Astrocyte (in vitro differentiated cells and primary cell): Measurements from ENCODE around the gene PACSIN1. TPM values are rescaled to one million over a fixed set of nuclear protein-coding genes. Genes with fewer than 3 reads are reported as not detected.

Source experiments
- DNase-seq: peaks from one replicate; pipeline ENCODE4 v3.0.0-alpha.2; 2010; ENCODE audit warnings: low read depth
- FAIRE-seq: peaks from 2 replicates; lab custom pipeline; 2011; peaks lifted over from hg19 to GRCh38; lab: Jason Lieb, UNC
- H2AFZ ChIP-seq: 2 replicates; pipeline ENCODE4 v1.6.0; 2012; ENCODE audit warnings: low read depth, low read length, inconsistent platforms
- H3K27ac ChIP-seq: 2 replicates; pipeline ENCODE4 v1.5.1; 2011; ENCODE audit warnings: low read depth, low read length, inconsistent platforms
- H3K27me3 ChIP-seq: 2 replicates; pipeline ENCODE4 v1.6.0; 2011; ENCODE audit warnings: low read length, inconsistent platforms; ENCODE audit not compliant: insufficient read depth
- H3K36me3 ChIP-seq: 2 replicates; pipeline ENCODE4 v1.5.1; 2011; ENCODE audit warnings: low read length, inconsistent platforms; ENCODE audit not compliant: insufficient read depth
- H3K4me1 ChIP-seq: 2 replicates; pipeline ENCODE4 v1.5.1; 2011; ENCODE audit warnings: low read length, inconsistent platforms; ENCODE audit not compliant: insufficient read depth
- H3K4me2 ChIP-seq: 2 replicates; pipeline ENCODE4 v1.6.0; 2012; ENCODE audit warnings: low read length, inconsistent platforms
- H3K4me3 ChIP-seq: 2 replicates; pipeline ENCODE4 v1.5.1; 2011; ENCODE audit warnings: low read depth, mild to moderate bottlenecking, low read length, inconsistent platforms; ENCODE audit not compliant: insufficient read depth
- H3K79me2 ChIP-seq: 2 replicates; pipeline ENCODE4 v1.6.0; 2012; ENCODE audit warnings: mild to moderate bottlenecking, low read length, inconsistent platforms; ENCODE audit not compliant: insufficient read depth
- H3K9ac ChIP-seq: 2 replicates; pipeline ENCODE4 v1.6.0; 2012; ENCODE audit warnings: mild to moderate bottlenecking, low read length, inconsistent platforms
- H3K9me3 ChIP-seq: 2 replicates; pipeline ENCODE4 v1.5.1; 2012; ENCODE audit warnings: low read depth, mild to moderate bottlenecking, low read length, inconsistent platforms; ENCODE audit not compliant: insufficient read depth
- H4K20me1 ChIP-seq: 2 replicates; pipeline ENCODE4 v1.6.0; 2012; ENCODE audit warnings: low read length, inconsistent platforms; ENCODE audit not compliant: insufficient read depth
- H3K27ac Mint-ChIP-seq: one replicate; pipeline ENCODE4 v1.8.0; 2021; ENCODE audit warnings: mild to moderate bottlenecking, mixed read lengths; ENCODE audit not compliant: unreplicated experiment
- H3K27me3 Mint-ChIP-seq: one replicate; pipeline ENCODE4 v1.8.0; 2021; ENCODE audit warnings: low read depth, mixed read lengths; ENCODE audit not compliant: unreplicated experiment
- H3K36me3 Mint-ChIP-seq: one replicate; pipeline ENCODE4 v1.8.0; 2021; ENCODE audit warnings: low read depth, mixed read lengths; ENCODE audit not compliant: unreplicated experiment
- H3K4me1 Mint-ChIP-seq: one replicate; pipeline ENCODE4 v1.8.0; 2021; ENCODE audit warnings: low read depth, mixed read lengths; ENCODE audit not compliant: unreplicated experiment
- H3K4me3 Mint-ChIP-seq: one replicate; pipeline ENCODE4 v1.8.0; 2021; ENCODE audit warnings: mild to moderate bottlenecking, moderate library complexity, mixed read lengths; ENCODE audit not compliant: unreplicated experiment
- H3K9me3 Mint-ChIP-seq: one replicate; pipeline ENCODE4 v1.8.0; 2021; ENCODE audit warnings: mild to moderate bottlenecking, mixed read lengths; ENCODE audit not compliant: unreplicated experiment
- EZH2 ChIP-seq: IDR thresholded peaks from 2 replicates; pipeline ENCODE4 v1.6.1; 2012; ENCODE audit warnings: mild to moderate bottlenecking, low read length, inconsistent platforms; ENCODE audit not compliant: insufficient read depth
- total RNA-seq: library from RNA; stranded (reverse); gene quantifications from 2 replicates; pipeline ENCODE4 v1.2.1, GENCODE V29; 2021
- TF ChIP-seq, protein P1 (sequence below): IDR thresholded peaks from 2 replicates; pipeline ENCODE4 v1.5.1; 2011; ENCODE audit warnings: low read depth, mild to moderate bottlenecking, inconsistent platforms, low read length, moderate library complexity; ENCODE audit not compliant: insufficient read depth

The PACSIN1 gene
- total RNA-seq, 1 donor from 2014 or later, result 0.32 TPM

DNA sequence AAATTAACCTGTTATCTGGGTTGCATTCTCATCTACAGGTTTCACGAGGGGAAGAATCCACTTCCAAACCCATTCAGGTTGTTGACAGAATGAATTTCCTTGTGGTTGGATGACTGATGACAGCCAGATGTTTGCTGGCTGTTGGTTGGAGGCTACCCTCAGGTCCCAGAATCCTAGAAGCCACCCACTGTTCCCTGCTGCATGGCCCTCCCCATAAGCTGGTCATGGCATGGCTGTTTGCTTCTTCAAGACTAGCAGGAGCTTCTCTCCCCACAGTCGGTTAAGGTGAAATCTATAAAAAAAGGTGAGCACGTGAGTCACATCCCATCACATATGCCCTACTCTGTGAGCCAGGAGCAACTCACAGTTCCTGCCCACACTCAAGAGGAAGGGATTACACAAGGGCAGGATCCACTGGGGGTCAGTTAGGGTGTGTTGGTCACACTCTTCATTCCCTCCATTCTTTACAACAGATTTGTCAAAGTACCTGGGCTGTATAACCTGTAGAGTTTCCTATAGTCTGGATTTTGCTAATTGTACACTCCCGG, 20.5 kb upstream of the PACSIN1 start:
- Histone ChIP-seq H3K4me1 (no peaks in the 10 kb centered on the region), H3K9ac (no peak overlapping the region), H3K4me2 (no peak overlapping the region), H3K27me3 (peaks cover 4% of the 10 kb centered on the region), H3K4me3 (no peak overlapping the region), H2AFZ (no peak overlapping the region), H3K79me2 (no peaks in the 10 kb centered on the region), H4K20me1 (no peaks in the 10 kb centered on the region), H3K9me3 (no peaks in the 10 kb centered on the region), H3K27ac (no peak overlapping the region), H3K36me3 (no peaks in the 10 kb centered on the region)
- no peak for TF ChIP-seq EZH2
- TF ChIP-seq, protein P1, sequence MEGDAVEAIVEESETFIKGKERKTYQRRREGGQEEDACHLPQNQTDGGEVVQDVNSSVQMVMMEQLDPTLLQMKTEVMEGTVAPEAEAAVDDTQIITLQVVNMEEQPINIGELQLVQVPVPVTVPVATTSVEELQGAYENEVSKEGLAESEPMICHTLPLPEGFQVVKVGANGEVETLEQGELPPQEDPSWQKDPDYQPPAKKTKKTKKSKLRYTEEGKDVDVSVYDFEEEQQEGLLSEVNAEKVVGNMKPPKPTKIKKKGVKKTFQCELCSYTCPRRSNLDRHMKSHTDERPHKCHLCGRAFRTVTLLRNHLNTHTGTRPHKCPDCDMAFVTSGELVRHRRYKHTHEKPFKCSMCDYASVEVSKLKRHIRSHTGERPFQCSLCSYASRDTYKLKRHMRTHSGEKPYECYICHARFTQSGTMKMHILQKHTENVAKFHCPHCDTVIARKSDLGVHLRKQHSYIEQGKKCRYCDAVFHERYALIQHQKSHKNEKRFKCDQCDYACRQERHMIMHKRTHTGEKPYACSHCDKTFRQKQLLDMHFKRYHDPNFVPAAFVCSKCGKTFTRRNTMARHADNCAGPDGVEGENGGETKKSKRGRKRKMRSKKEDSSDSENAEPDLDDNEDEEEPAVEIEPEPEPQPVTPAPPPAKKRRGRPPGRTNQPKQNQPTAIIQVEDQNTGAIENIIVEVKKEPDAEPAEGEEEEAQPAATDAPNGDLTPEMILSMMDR, result no peak
- H3K4me1 Mint-ChIP-seq, result no peaks in the 10 kb centered on the region
- peaks cover 1% of the 10 kb centered on the region for H3K9me3 Mint-ChIP-seq
- no peaks in the 10 kb centered on the region for H3K36me3 Mint-ChIP-seq
- no peak for FAIRE-seq
- no peak overlapping the region for H3K27ac Mint-ChIP-seq
- no peak overlapping the region for H3K4me3 Mint-ChIP-seq
- H3K27me3 Mint-ChIP-seq, result peaks cover 14% of the 10 kb centered on the region
- no peak for DNase-seq

DNA sequence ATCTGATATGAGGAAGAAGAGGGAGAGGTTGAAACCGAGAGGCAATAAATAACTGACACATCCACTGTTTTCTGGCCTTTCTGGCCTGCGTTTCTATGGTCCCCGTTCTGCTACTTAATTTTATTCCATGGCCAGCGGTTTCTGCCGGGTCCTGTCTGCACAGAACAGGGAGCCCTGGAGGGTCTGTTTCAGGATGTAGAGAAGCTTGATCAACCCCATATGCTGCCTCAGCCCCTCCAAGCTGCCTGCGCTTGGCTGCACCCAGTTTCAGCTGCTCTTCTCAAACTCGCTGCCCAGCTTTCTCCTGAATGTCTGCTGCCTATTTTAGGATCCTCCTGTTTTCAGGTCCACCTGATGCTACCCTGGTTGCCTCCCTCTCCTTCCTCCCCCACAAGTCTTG, 18.5 kb upstream of the PACSIN1 start:
- no peaks in the 10 kb centered on the region for H3K4me1 Mint-ChIP-seq
- Histone ChIP-seq H3K9me3 (peaks cover 5% of the 10 kb centered on the region), H3K4me1 (no peaks in the 10 kb centered on the region), H4K20me1 (no peaks in the 10 kb centered on the region), H3K79me2 (no peaks in the 10 kb centered on the region), H3K9ac (no peak overlapping the region), H2AFZ (no peak overlapping the region), H3K4me2 (no peak overlapping the region), H3K4me3 (no peak overlapping the region), H3K27me3 (peaks cover 4% of the 10 kb centered on the region), H3K36me3 (no peaks in the 10 kb centered on the region), H3K27ac (no peak overlapping the region)
- DNase-seq, result no peak
- FAIRE-seq, result no peak
- H3K27ac Mint-ChIP-seq, result no peak overlapping the region
- H3K27me3 Mint-ChIP-seq, result peaks cover 14% of the 10 kb centered on the region
- TF ChIP-seq, protein P1, result no peak
- no peak for TF ChIP-seq EZH2
- H3K36me3 Mint-ChIP-seq, result no peaks in the 10 kb centered on the region
- H3K4me3 Mint-ChIP-seq, result no peak overlapping the region
- H3K9me3 Mint-ChIP-seq, result peaks cover 7% of the 10 kb centered on the region

DNA sequence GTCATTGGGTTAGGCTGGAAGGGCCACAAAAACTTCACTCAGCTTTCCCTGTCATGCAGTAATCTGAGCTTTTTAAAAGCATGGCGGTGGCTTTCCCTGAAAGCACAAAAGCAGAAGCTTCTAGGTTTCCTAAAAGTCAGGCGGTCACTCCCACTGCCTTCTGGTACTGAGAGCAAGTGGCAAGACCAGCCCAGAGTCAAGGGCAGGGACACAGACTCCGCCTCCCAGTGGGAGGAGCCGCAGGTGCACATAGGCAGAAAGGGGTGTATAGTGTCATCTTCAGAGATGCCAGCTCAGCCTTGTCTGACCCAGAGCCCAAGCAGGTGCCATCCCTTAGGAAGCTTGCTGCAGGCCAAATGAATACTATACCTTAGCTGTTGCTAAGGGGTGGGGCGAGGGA, 18.0 kb upstream of the PACSIN1 start:
- H3K27ac Mint-ChIP-seq, result no peak overlapping the region
- no peak overlapping the region for H3K9ac ChIP-seq
- no peak for FAIRE-seq
- no peaks in the 10 kb centered on the region for H3K4me1 Mint-ChIP-seq
- H3K9me3 Mint-ChIP-seq, result peaks cover 7% of the 10 kb centered on the region
- no peak for DNase-seq
- H3K4me1 ChIP-seq, result no peaks in the 10 kb centered on the region
- H3K4me3 ChIP-seq, result no peak overlapping the region
- H2AFZ ChIP-seq, result no peak overlapping the region
- no peaks in the 10 kb centered on the region for H4K20me1 ChIP-seq
- H3K79me2 ChIP-seq, result no peaks in the 10 kb centered on the region
- no peaks in the 10 kb centered on the region for H3K36me3 ChIP-seq
- TF ChIP-seq, protein P1, result no peak
- no peak for TF ChIP-seq EZH2
- H3K36me3 Mint-ChIP-seq, result no peaks in the 10 kb centered on the region
- H3K4me3 Mint-ChIP-seq, result no peak overlapping the region
- peaks cover 14% of the 10 kb centered on the region for H3K27me3 Mint-ChIP-seq
- peaks cover 5% of the 10 kb centered on the region for H3K9me3 ChIP-seq
- H3K27ac ChIP-seq, result no peak overlapping the region
- H3K4me2 ChIP-seq, result no peak overlapping the region
- peaks cover 4% of the 10 kb centered on the region for H3K27me3 ChIP-seq
